Ishikawa (cell line): ENCODE results near the gene A1BG.

Source experiments
- CEBPB ChIP-seq: IDR thresholded peaks from 2 replicates; pipeline ENCODE4 v1.6.1; 2012
- CREB1 ChIP-seq: IDR thresholded peaks from 2 replicates; pipeline ENCODE4 v1.6.1; 2012; ENCODE audit warnings: low read depth
- EGR1 ChIP-seq: IDR thresholded peaks from 2 replicates; pipeline ENCODE4 v1.6.1; 2012
- EP300 ChIP-seq: IDR thresholded peaks from 2 replicates; pipeline ENCODE4 v1.6.1; 2012; ENCODE audit warnings: borderline replicate concordance
- FOXM1 ChIP-seq: IDR thresholded peaks from 2 replicates; pipeline ENCODE4 v1.6.1; 2012; ENCODE audit warnings: low read depth, borderline replicate concordance
- MAX ChIP-seq: IDR thresholded peaks from 2 replicates; pipeline ENCODE4 v1.6.1; 2012
- NFIC ChIP-seq: IDR thresholded peaks from 2 replicates; pipeline ENCODE4 v1.6.1; 2012
- RAD21 ChIP-seq: IDR thresholded peaks from 2 replicates; pipeline ENCODE4 v1.6.1; 2012; ENCODE audit warnings: low read depth
- REST ChIP-seq: IDR thresholded peaks from 2 replicates; pipeline ENCODE4 v1.6.1; 2012; ENCODE audit warnings: low read depth, mild to moderate bottlenecking
- TAF1 ChIP-seq: IDR thresholded peaks from 2 replicates; pipeline ENCODE4 v1.6.1; 2012; ENCODE audit warnings: low read depth, mild to moderate bottlenecking
- TCF12 ChIP-seq: IDR thresholded peaks from 2 replicates; pipeline ENCODE4 v1.6.1; 2012; ENCODE audit warnings: low read depth
- TEAD4 ChIP-seq: IDR thresholded peaks from 2 replicates; pipeline ENCODE4 v1.6.1; 2012
- YY1 ChIP-seq: IDR thresholded peaks from 2 replicates; pipeline ENCODE4 v1.6.1; 2012; ENCODE audit warnings: low read depth
- ZBTB7A ChIP-seq: IDR thresholded peaks from 2 replicates; pipeline ENCODE4 v1.6.1; 2012; ENCODE audit warnings: low read depth
- TF ChIP-seq, protein P1 (sequence below): IDR thresholded peaks from 2 replicates; pipeline ENCODE4 v1.6.1; 2012

The A1BG gene

DNA sequence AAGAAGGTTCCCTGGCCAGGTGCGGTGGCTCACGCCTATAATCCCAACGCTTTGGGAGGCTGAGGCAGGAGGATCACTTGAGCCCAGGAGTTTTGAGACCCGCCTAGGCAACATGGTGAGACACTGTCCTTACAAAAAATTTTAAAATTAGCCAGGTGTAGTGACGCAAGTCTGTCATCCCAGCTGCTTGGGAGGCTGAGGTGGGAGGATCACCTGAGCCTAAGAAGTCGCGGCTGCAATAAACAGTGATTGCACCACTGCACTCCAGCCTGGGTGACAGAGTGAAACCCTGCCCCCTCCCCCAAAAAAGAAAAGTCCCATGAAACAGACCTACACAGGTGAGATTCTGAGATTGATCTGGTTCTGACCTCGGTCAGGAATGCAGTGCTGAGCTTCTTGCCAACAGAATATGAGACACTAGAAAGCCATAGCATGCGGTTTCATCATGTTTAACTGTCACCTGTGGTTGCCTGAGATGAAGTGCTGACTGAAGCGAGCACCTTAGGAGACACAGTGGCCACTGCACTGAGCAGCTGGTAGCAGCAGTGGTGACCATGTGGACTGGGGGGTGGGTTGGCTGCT is 2.0 kb upstream of the A1BG start:
- TF ChIP-seq TEAD4, result no peak
- no peak for TF ChIP-seq RAD21
- no peak for TF ChIP-seq CREB1
- TF ChIP-seq REST, result no peak
- no peak for TF ChIP-seq EGR1
- no peak for TF ChIP-seq ZBTB7A

GRCh38 chr19:58354478-58355030 is 1.3 kb upstream of the A1BG start:
- TF ChIP-seq ZBTB7A (no peak), CEBPB (no peak), EGR1 (no peak), NFIC (no peak), EP300 (no peak), MAX (no peak), YY1 (no peak), RAD21 (no peak), TCF12 (no peak), TAF1 (no peak), TEAD4 (no peak)

GRCh38 chr19:58353717-58354477 is 605 bp upstream of the A1BG start:
- TF ChIP-seq CREB1 (no peak), EP300 (no peak), FOXM1 (no peak), RAD21 (no peak), YY1 (no peak), REST (no peak), CEBPB (no peak), MAX (no peak)

DNA sequence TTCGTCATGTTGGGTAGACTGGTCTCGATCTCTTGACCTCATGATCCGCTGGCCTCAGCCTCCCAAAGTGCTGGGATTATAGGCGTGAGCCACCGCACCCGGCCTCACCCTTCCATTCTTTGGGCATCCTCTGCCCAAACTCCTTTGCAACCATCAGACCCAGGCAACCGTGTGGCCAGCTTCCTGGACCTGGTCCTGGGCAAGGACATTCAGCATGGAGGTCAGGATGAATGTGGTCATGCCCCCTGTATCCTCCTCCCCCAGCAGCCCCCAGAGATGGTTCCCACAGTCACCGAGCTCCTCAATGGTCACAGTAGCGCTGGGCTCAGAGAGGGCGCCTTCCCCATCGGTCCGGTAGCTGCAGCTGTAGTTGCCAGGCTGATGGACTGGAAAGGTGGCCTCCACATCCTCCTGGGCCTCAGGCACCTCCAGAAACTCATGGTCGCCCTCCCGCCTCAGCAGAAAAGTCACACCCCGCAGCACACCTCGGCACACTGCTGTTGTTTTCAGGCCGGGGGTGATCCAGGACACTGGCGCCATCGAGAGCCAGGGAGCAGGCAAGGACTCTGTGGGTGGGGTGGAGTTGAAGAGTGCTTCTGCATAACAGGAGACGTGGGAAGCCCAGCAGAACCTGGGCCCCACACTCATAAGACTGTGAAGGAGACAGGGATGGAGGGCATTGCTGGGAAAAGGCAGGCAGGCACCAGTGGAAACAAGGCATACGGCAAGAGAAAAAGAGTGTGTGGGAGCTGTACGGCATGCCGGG is 1.1 kb downstream of the A1BG start:
- TF ChIP-seq EGR1 (no peak), TCF12 (no peak), CREB1 (no peak), YY1 (no peak)

DNA sequence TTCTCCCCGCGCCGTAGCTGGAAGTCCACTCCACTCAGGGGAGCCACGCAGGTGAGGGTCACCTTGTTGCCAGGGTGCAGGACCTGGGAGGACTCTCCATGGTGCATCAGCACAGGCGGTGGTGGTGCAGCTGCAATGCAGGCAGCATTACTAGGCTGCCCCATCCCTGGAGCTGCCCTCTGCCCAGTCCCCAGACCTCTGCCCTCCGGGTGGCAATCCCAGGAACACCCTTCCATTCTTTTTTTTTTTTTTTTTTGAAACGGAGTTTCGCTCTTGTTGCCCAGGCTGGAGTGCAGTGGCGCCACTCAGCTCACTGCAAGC is 1.8 kb downstream of the A1BG start:
- no peak for TF ChIP-seq NFIC

DNA sequence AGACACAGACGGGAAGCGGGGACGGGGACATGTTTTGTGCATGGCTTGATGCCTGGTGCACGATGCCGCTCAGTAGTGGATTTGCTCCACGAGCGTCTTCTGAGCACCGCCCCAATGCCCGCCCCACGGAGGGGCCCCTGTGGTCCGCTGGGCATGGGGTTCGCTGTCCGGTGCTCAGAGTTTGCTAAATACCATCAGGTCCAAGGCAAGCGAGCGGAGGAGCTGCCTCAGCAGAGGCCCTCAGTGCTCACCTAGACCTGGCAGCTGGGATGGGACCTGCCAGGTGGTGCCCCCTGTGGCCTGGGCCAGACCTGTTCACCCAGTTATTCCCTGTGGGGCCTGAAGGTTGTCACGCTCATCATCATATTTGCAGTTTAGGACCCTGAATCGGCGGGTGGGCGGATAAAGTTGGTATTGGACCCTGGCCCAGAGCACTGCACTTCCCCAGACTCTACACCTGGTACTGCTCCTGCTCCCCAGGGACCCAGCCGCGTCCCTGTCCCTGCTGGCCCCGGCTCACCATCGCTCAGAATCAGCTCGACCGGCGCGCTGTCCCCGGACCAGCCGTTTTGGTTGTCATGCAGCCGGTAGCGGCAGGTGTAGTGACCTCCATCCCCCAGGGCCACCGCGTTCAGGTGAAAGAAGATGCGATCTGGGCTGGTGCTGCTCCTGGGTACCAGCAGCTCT is 2.3 kb downstream of the A1BG start:
- TF ChIP-seq YY1 (no peak), CEBPB (no peak), MAX (no peak), TEAD4 (no peak), FOXM1 (no peak), EGR1 (no peak), RAD21 (no peak), NFIC (no peak), TCF12 (no peak), TAF1 (no peak), ZBTB7A (no peak), CREB1 (no peak), EP300 (no peak), REST (no peak)
- TF ChIP-seq, protein P1, sequence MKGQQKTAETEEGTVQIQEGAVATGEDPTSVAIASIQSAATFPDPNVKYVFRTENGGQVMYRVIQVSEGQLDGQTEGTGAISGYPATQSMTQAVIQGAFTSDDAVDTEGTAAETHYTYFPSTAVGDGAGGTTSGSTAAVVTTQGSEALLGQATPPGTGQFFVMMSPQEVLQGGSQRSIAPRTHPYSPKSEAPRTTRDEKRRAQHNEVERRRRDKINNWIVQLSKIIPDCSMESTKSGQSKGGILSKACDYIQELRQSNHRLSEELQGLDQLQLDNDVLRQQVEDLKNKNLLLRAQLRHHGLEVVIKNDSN, result no peak
